GM12873 (cell line): ENCODE measurements around the gene RPN2.

Experiments
- TF ChIP-seq, protein P1 (sequence below): IDR thresholded peaks from 2 replicates; pipeline ENCODE4 v1.5.1; 2012; ENCODE audit warnings: low read depth, mild to moderate bottlenecking, moderate library complexity, low read length, control low read depth; ENCODE audit not compliant: insufficient read depth; ENCODE audit errors: missing control alignments

The RPN2 gene

DNA sequence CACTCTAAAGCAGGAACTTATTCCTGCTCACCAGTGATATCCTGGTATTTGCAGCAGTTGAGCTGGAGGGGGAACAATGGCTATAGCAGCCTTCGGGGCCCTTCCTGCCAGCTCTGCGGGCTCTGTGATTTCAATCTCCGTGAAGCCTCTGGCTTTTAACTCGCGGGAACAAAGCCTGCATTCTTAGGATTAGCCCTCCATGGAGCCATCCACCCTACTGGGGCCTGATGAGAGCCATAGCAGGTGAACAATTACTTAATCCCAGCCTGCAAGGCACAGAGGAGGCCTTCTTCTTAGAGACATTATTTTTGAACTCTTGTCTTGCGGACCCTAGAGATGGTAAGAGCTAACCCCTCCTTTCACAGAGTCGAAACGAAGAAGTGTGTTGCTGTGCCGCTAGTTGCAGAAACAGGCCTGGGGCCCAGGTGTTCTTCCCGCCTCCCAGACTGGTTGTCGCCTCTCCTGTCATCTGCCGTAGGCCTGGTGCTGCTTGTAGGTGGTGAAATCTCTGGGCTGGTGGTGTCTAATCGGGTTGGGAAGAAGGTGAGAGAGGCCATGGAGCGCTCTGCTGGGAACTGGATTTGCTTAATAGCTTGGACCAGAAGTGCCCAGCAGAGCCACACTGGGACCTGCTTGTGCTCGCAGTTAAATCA, 72.8 kb downstream of the RPN2 start:
- TF ChIP-seq, protein P1, sequence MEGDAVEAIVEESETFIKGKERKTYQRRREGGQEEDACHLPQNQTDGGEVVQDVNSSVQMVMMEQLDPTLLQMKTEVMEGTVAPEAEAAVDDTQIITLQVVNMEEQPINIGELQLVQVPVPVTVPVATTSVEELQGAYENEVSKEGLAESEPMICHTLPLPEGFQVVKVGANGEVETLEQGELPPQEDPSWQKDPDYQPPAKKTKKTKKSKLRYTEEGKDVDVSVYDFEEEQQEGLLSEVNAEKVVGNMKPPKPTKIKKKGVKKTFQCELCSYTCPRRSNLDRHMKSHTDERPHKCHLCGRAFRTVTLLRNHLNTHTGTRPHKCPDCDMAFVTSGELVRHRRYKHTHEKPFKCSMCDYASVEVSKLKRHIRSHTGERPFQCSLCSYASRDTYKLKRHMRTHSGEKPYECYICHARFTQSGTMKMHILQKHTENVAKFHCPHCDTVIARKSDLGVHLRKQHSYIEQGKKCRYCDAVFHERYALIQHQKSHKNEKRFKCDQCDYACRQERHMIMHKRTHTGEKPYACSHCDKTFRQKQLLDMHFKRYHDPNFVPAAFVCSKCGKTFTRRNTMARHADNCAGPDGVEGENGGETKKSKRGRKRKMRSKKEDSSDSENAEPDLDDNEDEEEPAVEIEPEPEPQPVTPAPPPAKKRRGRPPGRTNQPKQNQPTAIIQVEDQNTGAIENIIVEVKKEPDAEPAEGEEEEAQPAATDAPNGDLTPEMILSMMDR = no peak

DNA sequence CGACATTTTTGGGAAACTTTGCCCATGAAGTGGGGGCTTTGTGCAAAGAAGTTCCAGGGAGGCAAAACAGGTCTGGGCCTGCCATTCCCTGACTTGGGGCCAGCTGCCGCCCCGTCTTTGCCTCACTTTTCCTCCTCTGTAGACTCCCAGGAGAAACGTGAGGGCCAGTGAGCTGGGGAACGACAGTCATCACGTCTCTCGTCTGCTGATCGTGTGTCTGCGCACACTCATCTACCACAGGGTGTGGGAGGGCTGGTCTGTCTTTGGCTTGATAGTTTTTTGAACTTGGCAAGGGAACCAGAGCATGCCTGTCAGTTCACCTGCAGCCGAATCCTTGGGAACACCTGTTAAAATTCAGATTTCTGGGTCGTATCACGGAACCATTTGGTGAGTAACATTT, 74.0 kb downstream of the RPN2 start:
- TF ChIP-seq, protein P1 = no peak

DNA sequence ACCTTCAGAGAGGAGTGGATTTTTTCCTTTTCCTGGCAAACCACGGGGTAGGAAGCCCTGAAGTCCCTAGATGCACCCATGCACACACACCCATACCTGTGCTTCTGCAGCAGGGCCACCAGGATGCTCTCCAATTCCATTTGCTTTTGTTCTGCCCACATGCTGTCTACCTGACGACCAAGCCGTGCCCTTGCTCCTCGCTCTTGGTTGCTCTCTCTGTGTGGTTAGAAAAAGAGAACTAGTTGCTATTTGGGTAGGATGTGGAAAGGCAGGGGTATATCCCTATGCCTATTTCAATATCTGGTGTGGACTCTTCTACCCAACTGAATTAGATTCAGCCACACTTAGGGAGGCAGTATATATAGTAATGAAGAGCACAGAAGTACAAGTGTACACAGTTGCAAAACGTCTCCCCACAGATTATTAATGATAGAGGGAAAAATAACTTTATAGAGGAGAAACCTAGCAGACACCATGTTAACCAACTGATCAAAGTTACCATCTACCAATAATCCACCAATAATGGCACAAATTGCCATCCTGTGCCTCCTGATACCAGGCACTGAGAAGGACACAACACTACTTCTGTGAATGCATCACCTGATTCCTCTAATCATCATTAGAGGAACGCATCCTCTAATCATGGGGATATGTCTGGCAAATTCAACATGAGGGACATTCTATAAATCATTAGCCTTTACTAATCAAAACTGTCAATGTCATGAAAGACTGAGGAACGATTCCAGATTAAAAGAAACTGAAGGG, 75.2 kb downstream of the RPN2 start:
- TF ChIP-seq, protein P1 = peak; percentile 32

DNA sequence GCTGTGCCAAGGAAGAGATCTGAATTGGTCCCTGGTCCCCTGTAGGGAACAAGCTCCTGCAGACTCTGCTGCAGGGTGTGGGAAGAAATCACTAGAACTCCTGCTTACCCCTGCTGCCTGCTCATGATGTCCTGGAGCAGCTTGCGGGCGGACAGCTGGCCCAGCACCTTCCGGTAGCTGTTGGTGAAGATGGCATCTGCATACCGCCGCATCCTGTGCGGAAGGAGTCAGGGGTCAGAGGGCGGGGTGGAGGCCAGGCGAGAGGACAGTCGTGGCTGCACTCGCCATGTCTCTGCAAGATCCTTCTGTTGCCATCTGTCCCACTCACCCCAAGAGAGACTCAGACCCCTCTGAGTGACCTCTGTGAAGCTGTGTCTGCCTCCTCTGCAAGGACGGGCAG, 77.2 kb downstream of the RPN2 start:
- TF ChIP-seq, protein P1 = no peak

DNA sequence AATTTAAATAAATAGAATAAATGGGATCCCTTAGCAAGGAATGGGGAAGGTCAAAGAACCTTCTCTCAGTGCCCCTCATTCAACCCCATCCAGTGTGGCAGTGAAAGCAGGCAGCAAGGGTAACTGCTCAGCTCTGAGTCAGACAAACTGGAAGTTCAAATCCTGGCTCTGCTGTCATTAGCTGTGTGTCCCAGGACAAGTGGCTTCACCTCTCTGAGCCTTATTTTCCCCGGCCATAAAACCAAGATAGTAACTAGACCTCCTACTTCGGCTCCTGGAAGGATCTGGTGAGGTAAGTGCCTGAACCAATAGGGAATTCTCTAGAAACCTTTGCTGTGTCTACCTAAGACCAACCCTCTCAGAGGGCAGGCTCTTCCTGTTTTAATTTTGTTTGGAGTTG, 78.4 kb downstream of the RPN2 start:
- TF ChIP-seq, protein P1 = no peak

DNA sequence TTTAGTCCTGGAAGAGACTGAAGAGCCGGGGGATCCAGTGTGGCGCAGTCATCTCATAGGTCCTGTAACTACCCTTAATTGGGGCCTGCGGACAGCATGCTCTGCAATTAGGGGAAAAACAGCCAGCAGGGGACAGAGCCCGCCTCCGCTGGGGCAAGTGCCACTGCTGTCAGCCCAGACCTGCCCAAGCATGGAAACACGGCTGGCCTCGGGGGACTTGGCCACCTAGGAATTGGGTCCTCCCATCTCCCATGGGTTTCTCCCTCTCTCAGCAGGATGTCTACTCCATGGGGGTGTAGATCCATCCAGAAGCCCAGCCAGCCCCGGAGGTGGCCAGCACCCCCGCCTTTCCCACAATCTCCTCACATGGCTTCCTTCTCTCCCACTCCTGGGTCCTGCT, 78.9 kb downstream of the RPN2 start:
- TF ChIP-seq, protein P1 = no peak

DNA sequence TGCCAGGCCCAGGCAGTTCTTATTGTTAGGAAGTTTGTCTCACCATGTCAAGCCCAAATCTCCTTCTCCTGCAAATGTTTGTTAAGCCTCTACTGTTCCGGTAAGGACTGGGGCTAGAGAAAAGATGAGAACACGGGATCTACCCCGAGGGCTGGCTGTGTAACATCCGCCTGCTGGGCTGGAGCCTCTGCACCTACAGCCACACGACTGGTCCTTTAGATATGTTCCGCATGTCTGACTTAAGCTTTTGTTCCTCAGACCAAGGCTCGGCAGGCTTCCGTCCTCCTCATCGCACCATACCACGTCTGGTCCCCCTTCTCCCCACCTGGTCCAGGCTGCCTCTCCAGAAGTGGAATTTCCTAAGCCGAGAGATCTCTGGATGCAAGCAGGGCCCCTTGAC, 79.9 kb downstream of the RPN2 start:
- TF ChIP-seq, protein P1 = no peak
